Lower leg skin (tissue), 4 donors: ENCODE results near the gene IFT172. TPM values are rescaled to one million over a fixed set of nuclear protein-coding genes. Genes with fewer than 3 reads are reported as not detected.
"Not testable (repeated sequence)": the region's sequence is repeated elsewhere in the genome, so short reads cannot be mapped to it uniquely, and the experiment has no call there.

Experiments used
- DNase-seq, 2 donors: peaks; one replicate each; pipeline ENCODE4 v3.0.0-alpha.2; 2019; ENCODE audit warnings: low spot score in 2 of 2
- H3K4me3 ChIP-seq: fragments of 200-600 bp; sonication (generic); 2 replicates; pipeline ENCODE4 v1.5.1; 2017; ENCODE audit warnings: mild to moderate bottlenecking, low read depth; ENCODE audit not compliant: poor library complexity, severe bottlenecking
- CTCF ChIP-seq, 3 donors: fragments of 450-650 bp; IDR thresholded peaks; one replicate each; pipeline ENCODE4 v1.5.1; 2016; ENCODE audit warnings: antibody characterized with exemption in 3 of 3, mild to moderate bottlenecking in 3 of 3, moderate library complexity in 2 of 3
- POLR2A ChIP-seq, 2 donors: fragments of 450-650 bp; IDR thresholded peaks; one replicate each; pipeline ENCODE4 v1.6.1; 2016 to 2017; ENCODE audit warnings: antibody characterized with exemption in 2 of 2, mild to moderate bottlenecking in 1 of 2, moderate library complexity in 1 of 2
- WGBS, 2 donors: methylation state at CpG; one replicate each; pipeline ENCODE4 v1.1.5; 2018; 5-methylcytosine and 5-hydroxymethylcytosine counted together
- intact Hi-C: fragments of 100-400 bp; cut with DNase I; formaldehyde crosslinking; loops from one replicate; pipeline ENCODE4 v1.15.0; 2023; ENCODE audit warnings: low total_unique reads
- total RNA-seq, 4 donors: library from RNA; depleted of rRNA; stranded (reverse); fragments of >200 nt; gene quantifications; one replicate each; pipeline ENCODE4 v1.1.0, GENCODE V29; 2016

Gene IFT172
- total RNA-seq, 4 donors from 2014 or later, result 13.2 to 18.8 (median 14.4) TPM

- WGBS, 2 donors, result 0% methylated on average over 39 to 45 of the region's 75 CpGs
- intact Hi-C loops, result no loop called here
- peak within 1 kb of the TSS; percentile 93 for H3K4me3 ChIP-seq
- DNase-seq, result peak; percentile 87 to 98
- TF ChIP-seq POLR2A (IDR thresholded peaks at IDR 0.05) (peak in 1 of 2 donors; percentile 77), CTCF (IDR thresholded peaks at IDR 0.05) (no peak)
Observed at GRCh38 chr2:27428213-27428977, 61.1 kb downstream of the IFT172 start, which contains the start of gene NRBP1. Gene NRBP1, plus strand, starts transcription at chr2:27428631. Its CDS starts 4,643 bp downstream, at chr2:27433274.

GRCh38 chr2:27427863-27428212 is 61.7 kb downstream of the IFT172 start:
- no peak for DNase-seq
- H3K4me3 ChIP-seq, result peak overlapping the region; percentile 93
- intact Hi-C loops, result no loop called here
- WGBS, 2 donors, result 11 to 15% methylated on average over 7 of the region's 7 CpGs
- TF ChIP-seq POLR2A (IDR thresholded peaks at IDR 0.05) (no peak), CTCF (IDR thresholded peaks at IDR 0.05) (no peak)

GRCh38 chr2:27425039-27425438 is 64.5 kb downstream of the IFT172 start:
- H3K4me3 ChIP-seq, DNase-seq, intact Hi-C loops: not testable (repeated sequence)
- 94% methylated on average over 10 of the region's 10 CpGs for WGBS, 2 donors

GRCh38 chr2:27422958-27423357 is 66.6 kb downstream of the IFT172 start:
- intact Hi-C loops, result no loop called here
- no peak for TF ChIP-seq CTCF (IDR thresholded peaks at IDR 0.05)
- WGBS, 2 donors, result 95 to 97% methylated on average over 3 of the region's 3 CpGs
- no peak overlapping the region for H3K4me3 ChIP-seq
- DNase-seq, result no peak

- no peak overlapping the region for H3K4me3 ChIP-seq
- no peak for DNase-seq
- no peak for TF ChIP-seq POLR2A (IDR thresholded peaks at IDR 0.05)
- TF ChIP-seq CTCF (IDR thresholded peaks at IDR 0.05), result no peak
- WGBS, 2 donors, result 86 to 89% methylated on average over 4 of the region's 4 CpGs
- intact Hi-C loops, result no loop called here
Observed at GRCh38 chr2:27421660-27422250, 67.8 kb downstream of the IFT172 start.

- intact Hi-C loops, result no loop called here
- TF ChIP-seq POLR2A (IDR thresholded peaks at IDR 0.05) (no peak), CTCF (IDR thresholded peaks at IDR 0.05) (no peak)
- no peak for DNase-seq
Observed at GRCh38 chr2:27420996-27421395, 68.5 kb downstream of the IFT172 start.

More at GRCh38 chr2:27420996-27421395, 68.5 kb downstream of the IFT172 start:
- H3K4me3 ChIP-seq, result no peak overlapping the region
